AG04450 (cell line): ENCODE data around the gene SEMA7A. TPM values are rescaled to one million over a fixed set of nuclear protein-coding genes. Genes with fewer than 3 reads are reported as not detected.

Experiments used
- CTCF ChIA-PET: fragments of 300-600, 350-600 bp; formaldehyde crosslinking; extraction: SDS; loops from one replicate; lab custom pipeline; 2022; ENCODE audit warnings: antibody characterized with exemption, inconsistent platforms; lab: Charles Lee
- POLR2A ChIA-PET: fragments of 350-600 bp; formaldehyde crosslinking; extraction: SDS; loops from one replicate; lab custom pipeline; 2021; ENCODE audit warnings: antibody characterized with exemption, inconsistent platforms; lab: Yijun Ruan, JAX
- DNase-seq: peaks from one replicate; pipeline ENCODE4 v3.0.0-alpha.2; 2011; ENCODE audit warnings: low read depth, low spot score
- H3K27ac ChIP-seq: one replicate; pipeline ENCODE4 v1.5.1; 2012; ENCODE audit warnings: low read depth, low read length, control low read depth
- H3K27me3 ChIP-seq: one replicate; pipeline ENCODE4 v1.6.0; 2012; ENCODE audit warnings: low read length; ENCODE audit not compliant: control insufficient read depth, insufficient read depth
- H3K4me3 ChIP-seq: 2 replicates; pipeline ENCODE4 v1.5.1; 2011; ENCODE audit warnings: mild to moderate bottlenecking, low read depth, low read length, control low read depth
- H3K9me3 ChIP-seq: 2 replicates; pipeline ENCODE4 v1.5.1; 2012; ENCODE audit warnings: low read length; ENCODE audit not compliant: control insufficient read depth, insufficient read depth
- polyA plus RNA-seq: library from polyadenylated mRNA; depleted of rRNA; stranded (reverse); fragments of >200 nt; gene quantifications from 2 replicates; pipeline ENCODE4 v1.2.3, GENCODE V29; 2011
- TF ChIP-seq, protein P1 (sequence below): IDR thresholded peaks from 2 replicates; pipeline ENCODE4 v1.5.1; 2011; ENCODE audit warnings: low read depth, low read length, control low read depth, inconsistent platforms

Gene SEMA7A
- polyA plus RNA-seq, 1 experiment, result 7.5 TPM

DNA sequence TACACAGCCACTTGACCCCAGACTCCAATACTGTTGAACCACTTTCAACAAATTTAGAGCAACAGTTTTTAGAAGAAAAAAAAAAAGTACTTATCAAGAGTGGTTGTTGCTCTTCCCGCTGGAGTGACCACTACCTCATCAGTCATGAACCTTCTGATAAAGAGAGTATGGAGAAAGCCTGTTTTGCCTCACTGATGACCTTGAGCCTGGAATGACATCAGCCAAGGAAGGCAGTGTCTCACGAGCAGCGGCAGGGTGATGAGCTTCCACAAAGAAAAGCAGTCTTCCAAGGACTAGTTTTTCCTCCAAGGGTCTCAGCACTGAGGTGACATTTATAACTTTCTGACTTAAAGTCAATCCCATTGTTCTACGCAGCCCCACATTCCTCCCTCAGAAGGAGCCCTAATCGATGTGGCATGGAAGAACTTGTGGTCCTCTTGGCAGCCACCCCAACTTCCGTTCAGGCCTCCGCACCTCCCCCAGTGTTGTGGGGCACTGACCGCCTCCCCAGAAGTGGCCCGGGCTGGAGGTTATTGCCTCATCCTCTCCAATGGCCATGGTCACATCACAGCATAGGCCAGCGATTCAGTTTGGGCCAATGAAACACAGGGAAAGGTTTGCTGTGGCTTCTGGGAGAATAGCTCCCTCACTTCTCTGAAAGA, 64.5 kb downstream of the SEMA7A start:
- H3K27ac ChIP-seq, result no peak overlapping the region
- no peak for DNase-seq
- ChIA-PET POLR2A (no interaction called here), CTCF (interaction anchor here (0.6 to 1.1 kb wide), 3 partner anchors 13 to 263 kb away, joined by 3 to 7 read pairs (median 4); no protein-coding TSS in a partner anchor)
- TF ChIP-seq, protein P1, sequence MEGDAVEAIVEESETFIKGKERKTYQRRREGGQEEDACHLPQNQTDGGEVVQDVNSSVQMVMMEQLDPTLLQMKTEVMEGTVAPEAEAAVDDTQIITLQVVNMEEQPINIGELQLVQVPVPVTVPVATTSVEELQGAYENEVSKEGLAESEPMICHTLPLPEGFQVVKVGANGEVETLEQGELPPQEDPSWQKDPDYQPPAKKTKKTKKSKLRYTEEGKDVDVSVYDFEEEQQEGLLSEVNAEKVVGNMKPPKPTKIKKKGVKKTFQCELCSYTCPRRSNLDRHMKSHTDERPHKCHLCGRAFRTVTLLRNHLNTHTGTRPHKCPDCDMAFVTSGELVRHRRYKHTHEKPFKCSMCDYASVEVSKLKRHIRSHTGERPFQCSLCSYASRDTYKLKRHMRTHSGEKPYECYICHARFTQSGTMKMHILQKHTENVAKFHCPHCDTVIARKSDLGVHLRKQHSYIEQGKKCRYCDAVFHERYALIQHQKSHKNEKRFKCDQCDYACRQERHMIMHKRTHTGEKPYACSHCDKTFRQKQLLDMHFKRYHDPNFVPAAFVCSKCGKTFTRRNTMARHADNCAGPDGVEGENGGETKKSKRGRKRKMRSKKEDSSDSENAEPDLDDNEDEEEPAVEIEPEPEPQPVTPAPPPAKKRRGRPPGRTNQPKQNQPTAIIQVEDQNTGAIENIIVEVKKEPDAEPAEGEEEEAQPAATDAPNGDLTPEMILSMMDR, result no peak
- no peaks in the 10 kb centered on the region; the same call in 1 of the 2 replicates for H3K9me3 ChIP-seq
- no peak overlapping the region for H3K4me3 ChIP-seq
- H3K27me3 ChIP-seq, result peaks cover 39% of the 10 kb centered on the region

DNA sequence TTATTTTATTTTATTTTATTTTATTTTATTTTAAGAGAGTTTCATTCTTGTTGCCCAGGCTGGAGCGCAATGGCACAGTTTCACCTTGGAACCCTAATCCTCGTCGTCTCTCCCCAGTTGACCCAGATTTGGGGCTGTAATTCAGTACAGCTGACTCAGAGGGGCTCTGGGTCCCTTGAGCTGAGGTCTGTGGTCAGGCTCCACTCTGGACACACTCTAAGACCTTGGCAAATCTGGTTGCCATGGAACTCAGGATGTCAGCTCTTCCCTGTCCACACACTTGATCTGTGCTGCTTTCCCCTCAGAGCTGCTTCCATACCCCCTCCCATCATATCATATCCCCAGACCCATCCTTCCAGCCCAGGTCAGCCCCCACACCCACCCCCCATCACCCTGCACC, 65.6 kb downstream of the SEMA7A start:
- no peak overlapping the region for H3K4me3 ChIP-seq
- no peak overlapping the region for H3K27ac ChIP-seq
- ChIA-PET CTCF (interaction anchor here (0.9 to 1.1 kb wide), 2 partner anchors 14 to 264 kb away, joined by 3 to 4 read pairs; no protein-coding TSS in a partner anchor), POLR2A (no interaction called here)
- no peaks in the 10 kb centered on the region for H3K9me3 ChIP-seq
- TF ChIP-seq, protein P1, result no peak
- DNase-seq, result no peak
- peaks cover 40% of the 10 kb centered on the region for H3K27me3 ChIP-seq

DNA sequence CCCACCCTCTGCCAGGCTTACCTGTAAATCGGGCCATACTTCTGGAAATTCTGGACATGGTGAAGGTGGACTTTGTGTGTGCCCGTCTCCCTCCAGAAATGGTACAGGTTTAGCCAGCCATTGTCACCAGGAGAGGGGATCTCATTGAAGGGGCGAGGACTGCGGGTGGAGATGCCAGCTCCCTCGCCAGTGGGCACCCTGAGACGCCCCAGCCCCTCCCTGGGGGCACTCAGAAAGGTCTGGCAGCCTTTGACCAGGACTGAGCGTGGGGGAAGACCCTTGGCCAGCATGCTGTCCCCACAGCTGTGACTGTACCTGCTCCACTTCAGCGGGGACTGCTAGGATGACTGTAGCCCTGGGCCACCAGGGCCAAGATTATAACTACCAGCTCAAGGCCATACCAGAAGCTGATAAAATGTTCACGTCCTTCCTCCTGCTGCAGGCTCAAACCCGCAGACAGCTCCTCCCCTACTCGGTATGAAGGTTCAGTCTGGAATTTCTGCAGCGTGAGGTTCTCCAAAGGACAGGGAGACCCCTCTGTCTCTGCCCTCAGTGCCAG, 66.4 kb downstream of the SEMA7A start, which contains the start of gene CYP11A1:
CYP11A1 (minus strand) TSS at position 351 of the 559 bp plus-strand sequence; CDS start at position 290, 61 bp downstream.
- no peaks in the 10 kb centered on the region for H3K9me3 ChIP-seq
- POLR2A ChIA-PET, result interaction anchor here (0.5 kb wide), 1 partner anchor 21 kb away, joined by 8 read pairs; no protein-coding TSS in a partner anchor
- TF ChIP-seq, protein P1, result no peak
- no peak within 1 kb of the TSS for H3K4me3 ChIP-seq
- CTCF ChIA-PET, result interaction anchor here (0.9 to 1.3 kb wide), 3 partner anchors 15 to 402 kb away, joined by 3 to 5 read pairs (median 4); no protein-coding TSS in a partner anchor
- H3K27ac ChIP-seq, result no peak within 1 kb of the TSS
- H3K27me3 ChIP-seq, result peaks cover 35% of the 10 kb centered on the region
- no peak for DNase-seq

DNA sequence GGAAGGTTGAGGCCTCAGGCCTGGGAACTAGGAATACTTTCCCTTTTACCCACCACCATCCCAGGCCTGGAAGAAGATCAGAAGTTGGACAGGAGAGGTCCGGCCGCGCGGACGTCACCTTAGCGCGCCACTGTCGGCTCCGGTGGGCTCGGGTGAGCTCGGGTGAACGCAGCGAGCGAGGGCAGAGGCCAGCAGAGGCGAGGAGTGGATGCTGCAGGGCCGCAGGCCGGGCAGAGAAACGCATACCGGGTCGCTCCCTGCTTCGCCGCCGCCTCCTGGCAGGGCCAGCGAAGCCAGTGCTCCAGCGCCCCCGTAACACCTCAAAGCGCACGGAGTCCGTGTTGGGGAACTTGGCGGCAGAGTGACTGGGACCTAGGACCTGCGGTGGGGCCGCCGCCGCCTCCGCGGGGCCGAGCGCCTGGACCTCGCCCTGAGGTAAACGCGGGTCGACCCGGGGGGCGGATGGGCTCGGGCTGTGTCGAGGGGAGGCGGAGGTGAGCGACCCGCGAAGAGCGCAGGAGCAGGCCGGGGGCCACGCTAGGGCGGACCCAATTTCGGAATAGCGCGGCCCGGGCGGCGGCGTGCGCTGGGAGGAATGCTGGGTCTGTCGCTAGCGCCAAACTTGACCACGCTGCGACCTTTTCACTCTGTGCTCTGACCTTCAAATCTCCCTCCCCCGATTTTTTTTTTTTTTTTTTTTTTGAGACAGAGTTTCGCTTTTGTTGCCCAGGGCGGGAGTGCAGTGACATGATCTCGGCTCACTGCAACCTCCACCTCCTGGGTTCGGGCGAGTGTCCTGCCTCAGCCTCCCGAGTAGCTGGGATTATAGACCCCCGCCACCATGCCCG, 67.9 kb downstream of the SEMA7A start:
- Histone ChIP-seq H3K27ac (no peak overlapping the region), H3K27me3 (peaks cover 27% of the 10 kb centered on the region), H3K9me3 (no peaks in the 10 kb centered on the region), H3K4me3 (peak overlapping the region; percentile 57)
- ChIA-PET POLR2A (interaction anchor here (0.6 to 1.2 kb wide), 3 partner anchors 80 to 175 kb away, joined by 5 to 8 read pairs (median 6); no protein-coding TSS in a partner anchor), CTCF (interaction anchor here (1.1 kb wide), 1 partner anchor 16 kb away, joined by 4 read pairs; no protein-coding TSS in a partner anchor)
- DNase-seq, result no peak
- TF ChIP-seq, protein P1, result no peak
